ENCODE results near the gene GSE1. TPM values are rescaled to one million over a fixed set of nuclear protein-coding genes. Genes with fewer than 3 reads are reported as not detected.
A peak's percentile ranks its signal among the peaks of the same experiment; 100 is the strongest.

The GSE1 gene
- total RNA-seq, 2 donors from 2014 or later, result 57.2 to 62.5 TPM

DNA sequence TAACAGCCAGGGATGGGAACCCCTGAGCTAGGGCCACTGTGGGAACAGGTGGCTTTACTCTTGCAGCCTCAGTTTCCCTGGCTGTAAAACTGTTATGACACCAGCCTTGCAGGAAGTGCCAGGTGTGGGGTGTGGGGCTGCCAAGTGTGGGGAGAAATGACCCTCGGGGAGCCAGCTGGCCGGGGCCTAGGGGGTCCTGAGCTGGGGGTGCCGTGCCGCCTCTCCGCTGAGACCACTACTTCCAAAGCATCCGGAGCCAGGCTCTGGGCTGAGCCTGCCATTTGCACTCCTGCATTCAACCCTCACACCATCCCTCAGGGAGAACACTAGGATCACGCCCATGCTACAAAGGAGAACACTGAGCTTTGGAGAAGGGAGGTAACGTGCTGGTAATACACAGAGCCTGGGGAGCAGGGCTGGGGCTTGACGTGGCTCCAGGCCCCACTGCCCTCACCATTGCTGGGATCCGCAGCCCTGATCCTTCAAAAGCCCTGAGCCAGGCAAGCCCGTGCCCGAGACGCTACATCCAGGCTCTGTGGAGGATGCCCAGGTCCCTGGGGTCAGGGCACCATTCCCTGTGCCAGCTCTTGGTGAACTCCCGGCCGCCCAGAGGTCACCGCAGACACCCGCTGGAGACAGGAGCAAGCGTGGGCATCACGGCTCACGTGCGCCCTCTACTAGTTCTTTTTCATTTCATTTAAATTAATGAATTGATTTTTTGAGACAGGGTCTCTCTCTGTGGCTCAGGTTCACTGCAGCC is 104.5 kb downstream of the GSE1 start:
- intact Hi-C loops (cut with DNase I), result loop anchor here in 1 of 2 donors (10.0 kb wide), 1 partner anchor 293 kb away; no protein-coding TSS in a partner anchor
- peak; percentile 87 for DNase-seq (ENCODE audit: low spot score)

DNA sequence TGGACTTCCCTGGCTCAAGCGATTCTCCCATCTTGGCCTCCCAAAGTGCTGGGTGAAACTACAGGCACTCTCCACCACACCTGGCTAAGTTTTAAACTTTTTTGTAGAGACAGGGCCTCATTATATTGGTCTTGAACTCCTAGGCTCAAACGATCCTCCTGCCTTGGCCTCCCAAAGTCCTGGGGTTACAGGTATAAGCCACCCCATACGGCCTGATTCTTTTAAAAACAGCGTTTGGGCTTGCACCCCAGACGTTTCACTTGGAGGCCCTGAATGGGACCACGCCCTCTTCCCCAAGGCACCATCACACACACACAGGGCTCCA is 105.0 kb downstream of the GSE1 start:
- intact Hi-C loops (cut with DNase I), result loop anchor here in 1 of 2 donors (10.0 kb wide), 1 partner anchor 293 kb away; no protein-coding TSS in a partner anchor

DNA sequence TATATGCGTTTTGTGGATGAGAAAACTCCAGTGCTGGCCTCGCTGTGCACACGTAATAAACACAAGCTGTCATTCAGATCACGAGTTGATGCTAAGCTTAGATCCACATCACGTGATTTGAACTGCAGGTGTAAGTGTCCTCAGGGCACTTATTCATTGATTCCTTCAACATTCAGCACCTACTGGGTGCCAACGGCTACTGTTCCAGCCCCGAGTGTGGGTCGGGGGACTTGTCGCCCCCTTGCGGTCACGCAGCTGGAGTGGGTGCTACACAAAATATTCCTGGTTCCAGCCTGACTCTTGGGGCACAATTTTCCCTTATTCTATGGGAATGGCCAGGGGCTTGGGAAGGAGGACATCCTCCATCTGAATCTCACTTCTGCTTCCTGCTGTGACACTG is 105.6 kb downstream of the GSE1 start:
- no peak for DNase-seq (ENCODE audit: low spot score)
- intact Hi-C loops (cut with DNase I), result loop anchor here in 1 of 2 donors (10.0 kb wide), 1 partner anchor 294 kb away; no protein-coding TSS in a partner anchor

More for the DNA sequence above, 105.0 kb downstream of the GSE1 start:
- no peak for DNase-seq (ENCODE audit: low spot score)

DNA sequence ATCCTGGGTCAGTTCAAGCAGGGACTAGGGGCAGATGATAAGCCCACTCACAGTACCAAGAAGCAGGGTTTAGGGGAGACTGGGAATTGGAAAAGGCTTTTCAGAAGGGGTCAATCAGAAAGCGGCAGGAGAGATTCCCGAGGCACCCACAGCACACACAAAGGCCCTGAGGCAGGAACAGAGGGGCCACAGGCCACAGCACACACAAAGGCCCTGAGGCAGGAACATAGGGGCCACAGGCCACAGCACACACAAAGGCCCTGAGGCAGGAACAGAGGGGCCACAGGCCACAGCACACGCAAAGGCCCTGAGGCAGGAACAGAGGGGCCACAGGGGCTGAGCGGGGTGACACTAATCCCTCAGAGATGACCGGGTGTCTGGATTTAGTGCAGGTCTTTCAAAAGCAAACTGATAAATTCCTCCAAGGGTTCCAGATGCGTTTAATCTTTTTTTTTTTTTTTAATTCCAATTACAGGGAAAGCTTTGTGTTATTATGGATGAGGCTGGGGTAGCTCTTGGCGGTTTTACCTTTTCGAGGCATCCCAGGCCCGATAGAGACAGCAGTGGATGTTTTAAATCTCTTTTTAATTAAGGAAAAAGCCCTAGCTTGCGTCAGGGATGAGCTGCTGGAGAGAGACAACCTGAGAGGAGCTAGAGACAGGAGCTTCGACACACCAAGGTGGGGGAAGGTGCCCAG is 106.6 kb downstream of the GSE1 start:
- DNase-seq (ENCODE audit: low spot score), result no peak
- intact Hi-C loops (cut with DNase I), result loop anchor here in 1 of 2 donors (10.0 kb wide), 1 partner anchor 295 kb away; no protein-coding TSS in a partner anchor

DNA sequence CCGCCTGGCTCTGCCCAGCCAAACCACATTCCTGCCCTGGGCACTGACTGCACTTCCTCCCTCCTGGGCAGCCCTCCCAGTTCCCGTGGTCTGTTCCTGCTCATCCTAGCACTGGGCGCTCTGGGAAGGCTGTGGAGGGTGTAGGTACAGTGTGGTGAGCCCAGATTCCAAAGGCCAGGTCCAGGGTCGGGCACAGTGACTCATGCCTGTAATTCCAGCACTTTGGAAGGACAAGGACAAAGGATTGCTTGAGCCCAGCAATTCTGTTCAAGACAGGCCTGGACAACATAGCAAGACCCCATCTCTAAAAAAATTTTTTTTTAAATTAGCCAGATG is 107.1 kb downstream of the GSE1 start:
- DNase-seq (ENCODE audit: low spot score), result no peak
- intact Hi-C loops (cut with DNase I), result no loop called here

DNA sequence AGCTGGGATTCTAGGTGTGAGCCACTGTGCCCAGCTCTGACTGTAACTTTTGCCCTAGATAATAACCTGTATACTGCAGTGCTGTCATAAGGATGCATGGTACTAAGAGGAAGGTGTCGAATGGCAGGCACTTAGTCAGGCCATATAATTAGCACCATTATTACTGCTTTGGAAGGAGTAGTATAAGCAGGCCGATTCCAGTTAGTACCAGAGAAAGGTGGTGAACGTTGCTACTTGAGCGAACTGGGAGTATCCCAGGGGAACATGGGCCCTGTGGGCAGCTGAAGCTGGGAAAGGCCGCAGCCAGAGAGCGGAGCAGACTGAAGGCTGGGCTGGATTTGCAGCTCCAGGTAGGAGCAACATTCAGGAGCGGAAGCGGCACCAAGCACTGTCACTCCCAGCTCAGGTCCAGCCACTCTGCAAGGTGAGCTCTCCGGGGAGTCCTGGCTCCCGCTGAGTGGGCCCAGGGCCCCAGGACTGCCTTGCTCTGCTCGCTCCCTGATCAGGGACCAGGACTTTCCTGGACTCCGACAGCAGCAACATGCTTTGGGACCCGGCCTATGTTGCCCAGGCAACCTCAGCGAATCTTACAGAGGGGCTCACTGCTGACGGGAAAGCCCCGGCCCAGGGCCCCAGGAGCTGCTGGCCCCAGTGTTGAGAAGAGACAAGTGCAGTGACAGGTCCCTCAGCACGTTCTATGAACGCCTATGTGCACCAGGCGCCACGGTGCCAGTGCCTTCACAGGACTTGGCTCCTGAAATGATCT is 109.2 kb downstream of the GSE1 start:
- intact Hi-C loops (cut with DNase I), result no loop called here
- DNase-seq (ENCODE audit: low spot score), result no peak

DNA sequence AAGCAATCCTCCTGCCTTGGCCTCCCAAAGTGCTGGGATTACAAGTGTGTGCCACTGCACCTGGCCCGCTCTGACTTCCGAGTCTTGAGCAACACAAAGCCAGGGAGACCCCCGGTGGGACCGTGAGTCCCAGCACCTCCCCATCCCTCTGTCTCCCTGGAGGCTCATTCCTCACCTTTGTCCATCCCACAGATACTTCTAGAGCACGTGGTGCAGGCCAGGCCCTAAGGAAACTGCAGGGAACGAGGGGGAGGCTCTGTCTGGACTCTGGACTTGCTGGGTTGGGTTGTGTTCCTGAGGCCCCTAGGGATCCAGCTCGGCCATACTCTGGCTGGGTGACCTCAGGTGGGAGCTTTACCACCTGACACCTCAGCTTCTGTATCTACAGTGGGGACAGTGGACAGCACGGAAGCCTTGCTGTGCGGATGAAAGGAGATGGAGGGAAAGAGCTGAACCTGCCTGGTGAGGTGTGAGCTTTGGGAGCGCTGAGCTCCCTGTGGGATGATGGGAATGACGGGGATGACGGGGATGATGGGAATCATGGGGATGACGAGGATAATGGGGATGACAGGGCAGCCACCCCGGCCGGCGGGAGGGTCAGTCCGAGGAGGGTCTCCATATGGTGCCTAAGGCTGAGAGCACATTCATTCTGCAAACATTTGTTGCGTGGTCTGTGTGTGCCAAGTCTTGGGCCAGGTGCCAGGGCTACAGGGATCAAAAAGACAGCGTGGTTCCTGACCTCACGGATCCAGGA is 111.2 kb downstream of the GSE1 start:
- no peak for DNase-seq (ENCODE audit: low spot score)
- intact Hi-C loops (cut with DNase I), result no loop called here

DNA sequence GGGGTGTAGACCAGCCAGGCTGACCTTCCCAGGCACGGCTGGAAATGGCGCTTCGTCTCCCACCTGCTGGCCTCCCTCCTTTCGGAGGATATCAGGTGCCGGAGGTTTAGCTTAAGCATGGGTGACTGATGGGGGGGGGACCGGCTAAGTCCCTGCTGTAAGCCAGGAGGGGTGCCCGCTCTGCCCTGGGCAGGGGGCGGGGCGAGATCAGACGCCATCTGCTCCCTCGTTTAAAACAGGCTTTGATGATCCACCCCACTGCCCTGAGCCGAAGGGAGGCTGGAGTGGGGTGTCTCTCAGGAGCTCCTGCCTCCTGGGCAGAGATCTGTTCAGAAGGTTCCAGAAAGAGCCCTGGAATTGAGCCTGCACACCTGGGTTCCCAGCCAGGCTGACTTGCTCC is 111.8 kb downstream of the GSE1 start:
- intact Hi-C loops (cut with DNase I), result no loop called here
- DNase-seq (ENCODE audit: low spot score), result no peak

Other genes starting within 250 kb of the GSE1 start
- under 1 TPM; 0.19 to 0.56 TPM for gene GINS2, start 75.6 kb downstream of the GSE1 start, total RNA-seq
- gene C16orf74, start 137.8 kb downstream of the GSE1 start, total RNA-seq, result 1 to 10 TPM in 1 of 2 donors, under 1 TPM in 1; 0.83 to 1.0 TPM
- gene EMC8, start 186.2 kb downstream of the GSE1 start, total RNA-seq, result 10 to 100 TPM; 17.4 to 19.4 TPM
- gene COX4I1, start 186.4 kb downstream of the GSE1 start, total RNA-seq, result 100 to 1,000 TPM; 273 to 322 TPM

Measured in posterior vena cava (tissue), 2 donors.